Measurements from ENCODE around the gene SUMF1.

The SUMF1 gene

GRCh38 chr3:4399476-4399875 is 67.6 kb downstream of the SUMF1 start:
- DNase-seq: no peak
- in situ Hi-C loops (cut with HindIII; ENCODE audit: low pct_ligation_motif_present, low pct_unique_long_range_greater_than_20kb, low sequenced_read_pairs): no loop called here

- no peak for DNase-seq
- in situ Hi-C loops (cut with HindIII; ENCODE audit: low pct_ligation_motif_present, low pct_unique_long_range_greater_than_20kb, low sequenced_read_pairs): no loop called here
Measured at GRCh38 chr3:4398941-4399245, 68.2 kb downstream of the SUMF1 start.

DNA sequence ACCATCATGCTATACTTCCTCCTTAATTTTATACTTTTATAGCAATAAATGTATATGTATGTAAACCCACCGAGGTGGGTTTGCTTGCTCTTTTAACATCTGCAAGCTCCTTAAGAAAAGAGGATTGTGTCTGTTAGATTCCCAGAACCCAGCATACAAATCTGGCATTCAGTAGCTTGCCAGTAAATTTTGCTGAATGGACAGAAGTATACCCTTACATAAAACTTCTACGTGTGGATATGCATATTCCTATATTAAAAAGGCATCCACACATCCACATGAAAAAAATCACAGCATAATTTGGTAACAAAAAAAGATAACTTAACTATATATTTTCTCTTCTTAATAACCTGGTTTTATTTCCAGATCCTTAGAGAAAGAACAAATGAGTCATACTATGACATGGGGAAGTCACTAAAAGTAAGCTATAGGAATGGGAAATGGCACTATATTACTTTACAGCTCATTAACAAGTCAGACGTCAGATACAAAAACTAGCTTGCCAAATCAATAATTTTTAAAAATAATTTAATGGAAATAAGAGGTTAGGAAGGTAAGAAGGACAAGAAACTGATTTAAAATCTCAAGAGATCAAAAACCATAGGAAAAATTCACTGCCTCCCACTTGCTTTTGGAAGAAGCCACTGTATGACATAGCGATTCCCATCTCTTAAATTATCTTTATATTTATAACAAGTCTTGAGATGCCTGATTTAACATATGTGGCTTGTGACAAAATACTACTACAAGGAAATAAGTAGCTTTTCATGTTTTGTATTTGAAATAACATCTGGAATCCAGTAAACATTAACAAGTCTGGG is 68.7 kb downstream of the SUMF1 start:
- DNase-seq: no peak
- in situ Hi-C loops (cut with HindIII; ENCODE audit: low pct_ligation_motif_present, low pct_unique_long_range_greater_than_20kb, low sequenced_read_pairs): no loop called here

DNA sequence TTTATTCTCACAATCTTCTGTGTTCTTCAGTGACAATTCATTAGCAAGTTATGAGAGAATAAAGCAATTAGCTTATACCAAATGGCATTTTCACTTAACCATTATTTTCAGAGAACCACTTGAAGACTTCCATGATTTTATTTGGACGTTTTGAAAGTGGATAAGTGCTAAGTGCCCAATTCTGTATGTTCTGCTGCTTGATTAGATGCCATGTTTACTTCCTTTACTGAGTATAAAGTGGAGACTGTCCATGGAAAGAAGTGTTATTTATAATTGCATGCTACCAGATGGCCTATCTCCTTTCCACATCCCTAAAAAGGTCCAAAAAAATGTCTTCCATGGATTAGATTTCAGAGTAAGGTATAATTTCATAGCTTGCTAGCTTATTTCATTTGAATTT is 69.6 kb downstream of the SUMF1 start:
- in situ Hi-C loops (cut with HindIII; ENCODE audit: low pct_ligation_motif_present, low pct_unique_long_range_greater_than_20kb, low sequenced_read_pairs): no loop called here
- no peak for DNase-seq

GRCh38 chr3:4396542-4396941 is 70.5 kb downstream of the SUMF1 start:
- DNase-seq: no peak
- in situ Hi-C loops (cut with HindIII; ENCODE audit: low pct_ligation_motif_present, low pct_unique_long_range_greater_than_20kb, low sequenced_read_pairs): no loop called here

DNA sequence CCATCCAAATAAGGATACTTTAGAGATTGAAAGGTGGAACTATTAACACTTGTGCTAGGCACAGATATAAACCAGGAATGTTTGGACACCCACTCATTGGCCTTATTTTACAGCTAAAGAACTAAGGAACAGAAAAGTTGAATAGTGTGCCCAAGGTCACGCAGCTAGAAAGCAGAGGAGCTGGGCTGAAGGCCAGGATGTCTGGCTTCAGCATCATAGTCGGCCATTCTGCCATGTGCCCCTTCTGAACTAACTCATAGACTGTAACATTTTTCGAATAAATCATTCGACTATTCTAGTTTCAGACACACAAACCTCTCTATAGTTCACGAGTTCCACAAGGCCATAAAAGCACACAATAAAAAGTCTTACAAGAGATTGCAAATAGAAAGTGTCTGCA is 71.1 kb downstream of the SUMF1 start:
- no peak for DNase-seq
- in situ Hi-C loops (cut with HindIII; ENCODE audit: low pct_ligation_motif_present, low pct_unique_long_range_greater_than_20kb, low sequenced_read_pairs): no loop called here

DNA sequence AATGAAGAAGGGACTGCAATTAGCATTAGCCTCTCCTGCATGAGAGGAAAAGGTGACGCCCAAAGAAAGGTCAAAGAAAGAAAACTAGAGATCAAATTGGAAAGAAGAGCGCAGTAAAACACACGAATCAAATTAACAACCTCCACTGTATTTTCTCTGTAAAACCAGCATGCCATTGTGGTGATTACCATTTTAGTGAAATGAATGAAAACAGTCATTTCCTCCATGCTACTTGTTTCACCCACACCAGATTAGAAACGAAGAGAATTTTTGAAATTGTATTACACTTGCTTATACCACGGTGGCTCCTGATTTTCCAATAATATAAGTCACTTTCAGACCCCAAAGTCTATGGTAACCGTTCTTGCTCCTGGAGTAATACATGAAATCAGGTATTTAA is 71.6 kb downstream of the SUMF1 start:
- no peak for DNase-seq
- in situ Hi-C loops (cut with HindIII; ENCODE audit: low pct_ligation_motif_present, low pct_unique_long_range_greater_than_20kb, low sequenced_read_pairs): no loop called here

GRCh38 chr3:4394567-4394966 is 72.5 kb downstream of the SUMF1 start:
- in situ Hi-C loops (cut with HindIII; ENCODE audit: low pct_ligation_motif_present, low pct_unique_long_range_greater_than_20kb, low sequenced_read_pairs): no loop called here
- DNase-seq: no peak

DNA sequence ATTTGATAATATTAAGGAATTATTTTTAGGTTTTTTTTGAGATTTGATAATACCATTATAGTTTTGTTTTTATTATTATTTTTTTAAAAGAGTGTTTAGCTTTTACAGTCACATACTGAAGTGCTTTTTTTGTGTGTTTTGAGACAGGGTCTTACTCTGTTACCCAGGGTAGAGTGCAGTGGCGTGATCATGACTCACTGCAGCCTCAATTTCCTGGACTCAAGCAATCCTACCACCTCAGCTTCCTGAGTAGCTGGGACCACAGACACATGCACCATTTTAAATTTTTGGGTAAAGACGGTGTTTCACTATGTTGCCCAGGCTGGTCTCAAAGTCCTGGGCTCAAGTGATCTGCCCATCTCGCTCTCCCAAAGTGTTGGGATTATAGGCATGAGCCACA is 73.0 kb downstream of the SUMF1 start:
- DNase-seq: no peak
- in situ Hi-C loops (cut with HindIII; ENCODE audit: low pct_ligation_motif_present, low pct_unique_long_range_greater_than_20kb, low sequenced_read_pairs): no loop called here

DNA sequence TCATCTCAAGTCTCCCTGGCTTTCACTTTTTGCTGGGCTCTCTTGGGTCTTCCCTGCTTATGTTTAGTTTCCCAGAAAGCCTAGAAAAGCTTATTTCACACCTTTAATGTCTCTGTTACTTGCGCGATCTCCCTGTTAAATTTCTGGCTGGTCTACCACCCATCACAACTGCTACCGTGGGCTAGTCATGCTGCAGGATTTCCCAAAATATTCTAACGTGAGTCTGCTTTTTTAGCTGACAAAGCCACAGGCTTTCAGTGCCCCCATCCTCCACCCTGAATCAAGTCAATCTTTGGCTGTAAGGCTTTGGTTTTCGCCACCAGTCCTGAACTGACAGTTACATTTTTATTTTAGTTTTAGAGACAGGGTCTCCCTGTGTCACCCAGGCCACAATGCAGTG is 74.1 kb downstream of the SUMF1 start:
- no peak for DNase-seq
- in situ Hi-C loops (cut with HindIII; ENCODE audit: low pct_ligation_motif_present, low pct_unique_long_range_greater_than_20kb, low sequenced_read_pairs): no loop called here

DNA sequence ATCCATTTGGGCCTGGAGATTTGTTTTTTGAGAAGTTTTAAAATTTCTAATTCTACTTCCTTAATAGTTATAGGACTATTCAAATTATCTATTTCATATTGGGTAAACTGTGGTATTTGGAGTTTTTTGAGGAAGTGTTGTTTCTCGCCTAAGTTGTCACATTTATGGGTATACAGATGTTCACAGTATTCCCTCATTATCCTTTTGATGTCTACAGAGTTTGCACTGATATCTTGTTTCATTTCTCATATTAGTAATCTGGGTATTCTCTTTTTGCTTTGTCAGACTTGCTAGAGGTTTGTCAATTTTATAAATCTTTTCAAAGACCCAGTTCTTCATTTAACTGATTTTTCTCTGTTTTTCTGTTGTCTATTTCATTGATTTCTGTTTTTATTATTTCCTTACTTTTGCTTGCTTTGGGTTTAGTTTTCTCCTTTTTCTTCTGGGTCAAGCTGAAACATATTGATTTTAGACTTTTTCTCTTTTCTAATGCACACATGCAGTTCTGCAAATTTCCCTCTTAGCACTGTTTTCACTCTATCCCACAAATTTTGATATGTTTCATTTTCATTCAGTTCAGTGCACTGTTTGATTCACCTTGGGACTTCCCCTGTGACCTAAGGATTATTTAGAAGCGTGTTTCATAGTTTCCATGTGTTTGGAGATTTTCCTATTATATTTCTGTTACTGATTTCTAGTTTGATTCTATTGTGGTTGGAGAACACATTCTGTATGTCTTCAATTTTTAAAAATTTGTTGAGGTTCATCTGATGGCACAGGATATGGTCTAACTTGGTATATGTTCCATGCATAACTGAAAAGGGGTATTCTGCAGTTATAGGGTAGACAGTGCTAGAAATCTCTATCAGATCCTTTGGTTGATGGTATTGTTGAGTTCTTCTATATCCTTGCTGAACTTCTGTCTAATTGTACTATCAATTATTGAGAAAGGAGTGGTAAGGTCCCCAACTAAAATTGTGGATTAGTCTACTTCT is 79.6 kb downstream of the SUMF1 start:
- in situ Hi-C loops (cut with HindIII; ENCODE audit: low pct_ligation_motif_present, low pct_unique_long_range_greater_than_20kb, low sequenced_read_pairs): no loop called here
- no peak for DNase-seq

DNA sequence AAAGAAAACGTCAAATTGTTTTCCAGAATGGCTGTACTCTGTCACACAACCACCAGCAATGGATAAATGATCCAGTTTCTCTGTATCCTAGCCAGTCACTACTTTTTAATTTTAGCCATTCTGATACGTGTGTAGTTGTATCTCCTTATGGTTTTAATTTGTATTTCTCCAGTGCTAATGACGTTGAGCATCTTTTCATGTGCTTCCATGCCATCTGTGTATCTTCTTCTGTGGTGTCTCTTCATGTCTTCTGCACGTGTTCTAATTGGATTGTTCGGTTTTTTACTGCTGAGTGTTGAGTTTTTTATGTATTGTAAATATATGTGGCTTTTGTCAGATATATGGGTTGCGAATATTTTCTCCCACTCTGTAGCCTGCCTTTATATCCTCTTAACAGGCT is 81.9 kb downstream of the SUMF1 start:
- DNase-seq: no peak
- in situ Hi-C loops (cut with HindIII; ENCODE audit: low pct_ligation_motif_present, low pct_unique_long_range_greater_than_20kb, low sequenced_read_pairs): no loop called here

DNA sequence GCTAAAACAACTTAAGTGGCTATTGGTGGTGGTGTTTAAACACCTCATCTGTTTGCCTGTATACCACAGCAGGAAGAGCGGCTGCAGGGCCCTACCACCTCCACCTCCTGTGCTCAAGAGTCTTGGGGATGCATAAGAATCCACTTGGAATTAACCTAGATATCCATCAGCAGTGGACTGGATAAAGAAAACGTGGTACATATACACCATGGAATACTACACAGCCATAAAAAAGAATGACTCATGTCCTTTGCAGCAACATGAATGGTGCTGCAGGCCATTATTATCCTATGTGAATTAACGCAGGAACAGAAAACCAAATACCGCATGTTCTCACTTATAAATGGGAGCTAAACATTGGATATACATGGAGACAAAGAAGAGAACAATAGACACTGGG is 87.1 kb downstream of the SUMF1 start:
- DNase-seq: no peak
- in situ Hi-C loops (cut with HindIII; ENCODE audit: low pct_ligation_motif_present, low pct_unique_long_range_greater_than_20kb, low sequenced_read_pairs): no loop called here

- peak; percentile 5 for DNase-seq
- in situ Hi-C loops (cut with HindIII; ENCODE audit: low pct_ligation_motif_present, low pct_unique_long_range_greater_than_20kb, low sequenced_read_pairs): no loop called here
Measured at GRCh38 chr3:4376499-4376898, 90.6 kb downstream of the SUMF1 start.

DNA sequence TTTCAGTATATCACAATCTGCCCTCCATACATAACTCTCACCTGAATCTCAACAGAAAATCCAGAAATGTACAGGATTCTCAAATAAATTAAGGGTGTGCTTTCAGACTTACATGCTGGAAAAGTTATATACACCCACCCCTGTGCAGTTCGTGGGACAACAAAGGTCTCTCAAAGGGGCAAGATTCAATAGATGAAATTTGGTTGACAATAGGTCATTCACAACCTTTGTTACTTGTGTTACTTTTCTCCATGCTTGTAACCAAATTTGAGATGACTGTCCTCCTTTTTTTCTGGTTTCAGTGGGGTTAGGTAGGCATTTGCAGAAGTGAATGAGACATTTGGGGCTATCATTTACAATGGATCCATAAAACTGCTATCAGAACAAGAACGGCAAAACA is 91.2 kb downstream of the SUMF1 start:
- in situ Hi-C loops (cut with HindIII; ENCODE audit: low pct_ligation_motif_present, low pct_unique_long_range_greater_than_20kb, low sequenced_read_pairs): no loop called here
- DNase-seq: no peak

- no peak for DNase-seq
- in situ Hi-C loops (cut with HindIII; ENCODE audit: low pct_ligation_motif_present, low pct_unique_long_range_greater_than_20kb, low sequenced_read_pairs): no loop called here
Measured at GRCh38 chr3:4373669-4374068, 93.4 kb downstream of the SUMF1 start.

- in situ Hi-C loops (cut with HindIII; ENCODE audit: low pct_ligation_motif_present, low pct_unique_long_range_greater_than_20kb, low sequenced_read_pairs): no loop called here
- no peak for DNase-seq
Measured at GRCh38 chr3:4362523-4362922, 104.5 kb downstream of the SUMF1 start.

- in situ Hi-C loops (cut with HindIII; ENCODE audit: low pct_ligation_motif_present, low pct_unique_long_range_greater_than_20kb, low sequenced_read_pairs): no loop called here
Measured at GRCh38 chr3:4360817-4361216, 106.3 kb downstream of the SUMF1 start.

DNA sequence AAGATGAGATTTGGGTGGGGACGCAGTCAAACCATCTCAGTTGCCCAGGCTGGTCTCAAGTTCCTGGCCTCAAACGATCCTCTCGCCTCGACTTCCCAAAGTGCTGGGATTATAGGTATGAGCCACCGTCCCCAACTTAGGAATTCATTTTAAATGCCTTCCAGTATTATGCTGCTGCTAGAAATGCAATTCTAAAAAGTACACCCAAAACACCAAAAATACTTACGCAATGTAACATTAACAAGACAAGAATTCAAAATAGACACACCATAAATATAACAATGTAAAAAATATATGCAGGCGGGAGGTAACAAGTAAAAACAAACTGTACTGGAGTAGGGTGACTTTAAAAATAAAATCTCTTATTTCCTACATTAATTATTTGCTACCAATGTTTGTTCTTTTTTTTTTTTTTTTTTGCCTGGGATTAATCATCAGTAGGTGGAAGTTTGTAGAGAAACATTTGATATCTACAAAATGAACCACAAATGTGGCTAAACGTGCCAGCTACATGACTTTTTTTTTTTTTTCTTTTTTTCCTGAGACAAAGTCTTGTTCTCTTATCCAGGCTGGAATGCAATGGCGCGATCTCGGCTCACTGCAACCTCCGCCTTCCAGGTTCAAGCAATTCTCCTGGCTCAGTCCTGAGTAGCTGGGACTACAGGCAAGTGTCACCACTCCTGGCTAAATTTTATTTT is 107.1 kb downstream of the SUMF1 start:
- no peak for DNase-seq
- in situ Hi-C loops (cut with HindIII; ENCODE audit: low pct_ligation_motif_present, low pct_unique_long_range_greater_than_20kb, low sequenced_read_pairs): no loop called here

More at GRCh38 chr3:4360817-4361216, 106.3 kb downstream of the SUMF1 start:
- no peak for DNase-seq

All from ACHN (cell line).